ENCODE results near the gene STX1A.

GRCh38 chr7:73702226-73702625 lies 17.2 kb downstream of the STX1A start:
- TF ChIP-seq CTCF (optimal IDR thresholded peaks at IDR 0.05 in 1 of 3, IDR thresholded peaks at IDR 0.05 in 1 of 3, conservative IDR thresholded peaks at IDR 0.05 in 1 of 3; ENCODE audit: extremely low read depth in 1 of 3, insufficient read depth in 2 of 3, low read length in 3 of 3) (no peak), EZH2 (IDR thresholded peaks at IDR 0.05; ENCODE audit: low read length) (no peak)
